OCI-LY3 (cell line): Measurements from ENCODE around the gene DBNDD2.
A peak's percentile ranks its signal among the peaks of the same experiment; 100 is the strongest.

ENCODE experiments used
- H2AFZ ChIP-seq: fragments of 200-600, 300-600 bp; shearing (Covaris generic); 2 replicates; pipeline ENCODE4 v1.6.0; 2014; ENCODE audit warnings: antibody characterized with exemption, low read depth, low read length
- H3K27ac ChIP-seq: fragments of 200-600, 300-600 bp; sonication (generic); 2 replicates; pipeline ENCODE4 v1.5.1; 2014; ENCODE audit warnings: mild to moderate bottlenecking, low read length, moderate library complexity, mixed read lengths
- H3K27me3 ChIP-seq: fragments of 200-600, 300-600 bp; sonication (generic); 2 replicates; pipeline ENCODE4 v1.6.1; 2014; ENCODE audit warnings: low read depth, low read length, mixed read lengths
- H3K36me3 ChIP-seq: fragments of 200-600, 300-600 bp; sonication (generic); replicated peaks from 2 replicates; pipeline ENCODE3; 2014; ENCODE audit warnings: low read depth, low read length, mixed read lengths
- H3K4me1 ChIP-seq: fragments of 300-600, 200-600 bp; sonication (generic); 2 replicates; pipeline ENCODE4 v1.6.1; 2014; ENCODE audit warnings: low read length, mixed read lengths
- H3K4me2 ChIP-seq: fragments of 200-600, 300-600 bp; sonication (generic); 2 replicates; pipeline ENCODE4 v1.6.1; 2014; ENCODE audit warnings: low read length, mixed read lengths
- H3K4me3 ChIP-seq: fragments of 300-600, 200-600 bp; sonication (generic); 2 replicates; pipeline ENCODE4 v1.5.1; 2014; ENCODE audit warnings: antibody characterized with exemption, mild to moderate bottlenecking, low read length, moderate library complexity
- H3K79me2 ChIP-seq: fragments of 300-600, 200-600 bp; shearing (Covaris generic); 2 replicates; pipeline ENCODE4 v1.6.1; 2014; ENCODE audit warnings: mild to moderate bottlenecking, low read length, mixed read lengths
- H3K9ac ChIP-seq: fragments of 300-600, 200-600 bp; shearing (Covaris generic); 2 replicates; pipeline ENCODE4 v1.6.0; 2014; ENCODE audit warnings: mild to moderate bottlenecking, low read length, moderate library complexity
- H3K9me3 ChIP-seq: fragments of 200-600, 300-600 bp; shearing (Covaris generic); 2 replicates; pipeline ENCODE4 v1.6.1; 2014; ENCODE audit warnings: low read length, mixed read lengths; ENCODE audit not compliant: insufficient read depth
- H4K20me1 ChIP-seq: fragments of 200-600, 300-600 bp; sonication (generic); 2 replicates; pipeline ENCODE4 v1.6.1; 2016; ENCODE audit warnings: low read length, mixed read lengths; ENCODE audit not compliant: insufficient read depth
- EZH2phosphoT487 ChIP-seq: fragments of 200-600 bp; shearing (Covaris generic); IDR thresholded peaks from 2 replicates; pipeline ENCODE4 v1.6.1; 2018; ENCODE audit warnings: antibody characterized with exemption, mixed run types, low read depth
- TF ChIP-seq, protein P1 (sequence below): fragments of 200-600, 300-600 bp; sonication (generic); IDR thresholded peaks from 2 replicates; pipeline ENCODE4 v1.5.1; 2014; ENCODE audit warnings: antibody characterized with exemption, low read length, low read depth

Gene DBNDD2

DNA sequence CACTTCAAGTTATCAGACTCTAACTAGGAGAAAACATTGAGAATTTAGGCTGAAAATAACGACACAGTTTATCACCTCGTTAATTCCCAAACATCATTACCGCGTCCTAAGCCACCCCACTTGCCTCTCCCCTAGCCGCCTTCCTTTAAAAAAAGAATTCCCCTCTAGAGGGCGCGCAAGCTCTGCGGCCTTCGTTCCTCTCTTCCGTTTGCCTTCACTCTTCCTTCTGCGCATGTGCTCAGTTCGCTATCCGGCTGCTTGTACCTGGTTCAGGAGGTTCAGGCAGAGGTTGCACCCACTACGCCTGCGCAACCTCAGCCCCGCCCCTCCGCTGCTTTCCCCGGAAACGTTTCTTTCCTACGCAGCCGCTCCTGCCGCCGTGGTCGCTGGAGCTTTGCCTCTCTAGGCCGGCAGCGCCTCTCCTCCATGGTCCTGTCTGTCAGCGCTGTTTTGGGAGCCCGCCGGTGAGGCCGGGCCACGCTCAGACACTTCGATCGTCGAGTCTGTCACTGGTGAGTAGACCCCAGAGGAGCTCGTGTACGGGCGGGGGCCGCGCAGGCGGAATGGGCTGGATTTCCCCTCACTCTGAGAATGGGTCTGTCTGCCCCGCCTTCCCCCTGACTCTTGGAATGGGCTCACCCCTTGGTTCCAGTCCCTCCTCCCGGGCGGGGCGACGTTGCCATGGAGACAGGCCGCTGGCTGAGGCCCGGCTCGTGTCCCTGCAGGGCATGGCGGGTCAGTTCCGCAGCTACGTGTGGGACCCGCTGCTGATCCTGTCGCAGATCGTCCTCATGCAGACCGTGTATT is 45.1 kb upstream of the DBNDD2 start, which contains the start of gene SYS1:
TSS of gene SYS1 (plus strand) at position 353 of the 807 bp plus-strand sequence. CDS start at position 729, 376 bp downstream.
- Histone ChIP-seq H3K4me2 (peak within 1 kb of the TSS; percentile 94), H3K4me1 (peaks cover 73% of the 10 kb centered on the region)

DNA sequence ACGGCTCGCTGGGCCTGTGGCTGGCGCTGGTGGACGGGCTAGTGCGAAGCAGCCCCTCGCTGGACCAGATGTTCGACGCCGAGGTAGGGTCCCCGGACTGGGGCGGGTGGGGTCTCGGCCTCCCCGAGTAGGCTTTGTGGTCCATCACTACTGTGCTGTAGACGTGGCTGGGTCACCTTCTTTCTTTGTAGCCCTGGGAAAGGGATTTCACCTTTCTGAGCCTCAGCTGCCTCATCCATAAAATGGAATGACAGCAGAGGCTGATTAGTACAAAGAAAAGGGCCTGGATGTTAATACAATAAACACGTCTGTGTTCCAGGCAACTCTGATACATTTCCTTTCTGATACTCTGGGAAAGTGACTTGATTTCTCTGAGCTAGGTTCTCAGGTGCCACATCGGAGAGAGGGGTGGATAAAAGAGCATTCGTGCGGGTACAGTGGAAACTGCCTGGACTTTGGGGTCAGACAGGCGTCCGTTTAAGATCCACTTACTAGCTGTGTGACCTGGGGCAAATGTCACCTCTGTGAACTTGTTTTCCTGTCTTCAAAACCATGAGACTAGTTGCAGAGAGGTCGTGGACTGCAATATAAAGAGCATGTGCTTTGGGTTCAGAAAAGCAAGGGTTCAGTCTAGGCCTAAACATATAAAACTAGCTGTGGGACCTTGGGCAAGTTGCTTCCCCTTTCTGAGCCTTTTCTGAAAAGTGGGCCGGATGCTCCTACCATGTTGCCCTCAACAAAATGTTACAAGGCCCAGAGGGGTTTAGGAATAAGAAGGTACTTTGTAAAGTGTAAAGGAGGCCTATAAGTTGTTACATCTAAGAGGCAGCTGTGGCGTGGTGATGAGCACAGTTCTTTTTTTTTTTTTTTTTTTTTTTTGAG is 44.2 kb upstream of the DBNDD2 start:
- Histone ChIP-seq H3K36me3 (peaks cover 34% of the 10 kb centered on the region), H3K4me3 (peak overlapping the region; percentile 74), H4K20me1 (peaks cover 35% of the 10 kb centered on the region), H3K4me2 (peak overlapping the region; percentile 94), H3K79me2 (peaks cover 36% of the 10 kb centered on the region), H3K9ac (peak overlapping the region; percentile 73), H2AFZ (no peak overlapping the region), H3K27me3 (peaks cover 20% of the 10 kb centered on the region), H3K4me1 (peaks cover 72% of the 10 kb centered on the region), H3K9me3 (no peaks in the 10 kb centered on the region), H3K27ac (peak overlapping the region; percentile 70)
- TF ChIP-seq, protein P1, sequence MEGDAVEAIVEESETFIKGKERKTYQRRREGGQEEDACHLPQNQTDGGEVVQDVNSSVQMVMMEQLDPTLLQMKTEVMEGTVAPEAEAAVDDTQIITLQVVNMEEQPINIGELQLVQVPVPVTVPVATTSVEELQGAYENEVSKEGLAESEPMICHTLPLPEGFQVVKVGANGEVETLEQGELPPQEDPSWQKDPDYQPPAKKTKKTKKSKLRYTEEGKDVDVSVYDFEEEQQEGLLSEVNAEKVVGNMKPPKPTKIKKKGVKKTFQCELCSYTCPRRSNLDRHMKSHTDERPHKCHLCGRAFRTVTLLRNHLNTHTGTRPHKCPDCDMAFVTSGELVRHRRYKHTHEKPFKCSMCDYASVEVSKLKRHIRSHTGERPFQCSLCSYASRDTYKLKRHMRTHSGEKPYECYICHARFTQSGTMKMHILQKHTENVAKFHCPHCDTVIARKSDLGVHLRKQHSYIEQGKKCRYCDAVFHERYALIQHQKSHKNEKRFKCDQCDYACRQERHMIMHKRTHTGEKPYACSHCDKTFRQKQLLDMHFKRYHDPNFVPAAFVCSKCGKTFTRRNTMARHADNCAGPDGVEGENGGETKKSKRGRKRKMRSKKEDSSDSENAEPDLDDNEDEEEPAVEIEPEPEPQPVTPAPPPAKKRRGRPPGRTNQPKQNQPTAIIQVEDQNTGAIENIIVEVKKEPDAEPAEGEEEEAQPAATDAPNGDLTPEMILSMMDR = no peak
- no peak for TF ChIP-seq EZH2phosphoT487

More for the DNA sequence above, 45.1 kb upstream of the DBNDD2 start, which contains the start of gene SYS1:
- peaks cover 31% of the 10 kb centered on the region for H4K20me1 ChIP-seq
- peak within 1 kb of the TSS; percentile 74 for H3K4me3 ChIP-seq
- peaks cover 20% of the 10 kb centered on the region for H3K27me3 ChIP-seq
- H3K27ac ChIP-seq = peak within 1 kb of the TSS; percentile 70
- TF ChIP-seq, protein P1 = peak; percentile 95
- TF ChIP-seq EZH2phosphoT487 = no peak
- peak within 1 kb of the TSS; percentile 98 for H2AFZ ChIP-seq
- H3K9me3 ChIP-seq = no peaks in the 10 kb centered on the region
- H3K36me3 ChIP-seq = peaks cover 34% of the 10 kb centered on the region
- peak within 1 kb of the TSS; percentile 80 for H3K9ac ChIP-seq
- H3K79me2 ChIP-seq = peaks cover 36% of the 10 kb centered on the region

DNA sequence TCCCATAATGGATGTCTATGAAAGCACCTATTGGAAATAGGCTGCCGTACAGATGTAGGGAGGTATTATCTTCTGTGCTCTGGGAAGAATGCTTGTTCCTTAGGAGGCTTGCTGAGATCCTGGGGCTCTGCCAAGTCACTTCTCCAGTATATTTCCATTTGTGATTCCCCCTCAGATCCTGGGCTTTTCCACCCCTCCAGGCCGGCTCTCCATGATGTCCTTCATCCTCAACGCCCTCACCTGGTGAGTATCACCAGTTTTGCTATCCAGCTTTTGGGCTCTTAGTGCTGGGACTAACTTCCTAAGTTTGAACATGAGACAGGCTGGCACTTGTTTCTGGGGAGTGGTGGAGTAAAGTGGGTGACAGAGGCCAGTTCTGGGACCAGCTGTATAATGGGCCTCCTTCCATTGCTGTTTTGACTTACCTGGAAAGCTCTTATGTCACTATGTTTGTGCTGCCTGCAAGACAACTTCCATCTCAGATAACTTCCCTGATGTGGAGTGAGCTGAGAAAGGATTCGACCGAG is 42.6 kb upstream of the DBNDD2 start:
- Histone ChIP-seq H2AFZ (no peak overlapping the region), H3K4me3 (no peak overlapping the region), H3K27ac (no peak overlapping the region), H3K79me2 (peaks cover 43% of the 10 kb centered on the region), H4K20me1 (peaks cover 45% of the 10 kb centered on the region), H3K9me3 (no peaks in the 10 kb centered on the region), H3K36me3 (peaks cover 39% of the 10 kb centered on the region), H3K27me3 (peaks cover 26% of the 10 kb centered on the region), H3K4me1 (peaks cover 74% of the 10 kb centered on the region), H3K4me2 (no peak overlapping the region), H3K9ac (no peak overlapping the region)
- TF ChIP-seq, protein P1 = no peak
- TF ChIP-seq EZH2phosphoT487 = no peak
